H1 (cell line): ENCODE data around the gene TNFRSF6B. TPM values are rescaled to one million over a fixed set of nuclear protein-coding genes. Genes with fewer than 3 reads are reported as not detected.
"Not testable (repeated sequence)": the region's sequence is repeated elsewhere in the genome, so short reads cannot be mapped to it uniquely, and the experiment has no call there.

Experiments
- CTCF ChIA-PET: fragments of 300-600 bp; sonication (Branson Sonifier 250); formaldehyde crosslinking; loops from one replicate; lab custom pipeline; 2021; ENCODE audit not compliant: partially characterized antibody; lab: Charles Lee
- POLR2A ChIA-PET: fragments of 300-600 bp; sonication (Branson Sonifier 250); formaldehyde crosslinking; loops from one replicate; lab custom pipeline; 2021; ENCODE audit warnings: inconsistent platforms; ENCODE audit not compliant: partially characterized antibody; lab: Charles Lee
- DNase-seq, 2 experiments: peaks; one replicate each; pipeline versions ENCODE4 v3.0.0 to v3.0.0-alpha.2; 2010 to 2022; ENCODE audit warnings: low spot score in 2 of 2, low read depth in 1 of 2, mixed read lengths in 1 of 2
- FAIRE-seq: peaks from 2 replicates; lab custom pipeline; 2011; peaks lifted over from hg19 to GRCh38; lab: Jason Lieb, UNC
- H2AFZ ChIP-seq: 2 replicates; pipeline ENCODE4 v1.8.1; 2012; ENCODE audit warnings: low read length, inconsistent platforms
- H2AK5ac ChIP-seq: 2 replicates; pipeline ENCODE4 v1.6.1; 2013; ENCODE audit warnings: low read depth, low read length
- H2BK120ac ChIP-seq: replicated peaks from 2 replicates; pipeline ENCODE3; 2013; ENCODE audit warnings: low read depth, low read length, inconsistent platforms
- H2BK12ac ChIP-seq: 2 replicates; pipeline ENCODE4 v1.6.1; 2013; ENCODE audit warnings: low read depth, low read length
- H2BK15ac ChIP-seq: 2 replicates; pipeline ENCODE4 v1.6.1; 2013; ENCODE audit warnings: low read length
- H2BK20ac ChIP-seq: 2 replicates; pipeline ENCODE4 v1.6.1; 2013; ENCODE audit warnings: low read length
- H2BK5ac ChIP-seq: 2 replicates; pipeline ENCODE4 v1.6.1; 2013; ENCODE audit warnings: low read depth, low read length
- H3K14ac ChIP-seq: 2 replicates; pipeline ENCODE4 v1.6.1; 2013; ENCODE audit warnings: inconsistent platforms; ENCODE audit not compliant: insufficient read length
- H3K18ac ChIP-seq: 2 replicates; pipeline ENCODE4 v1.6.1; 2013; ENCODE audit warnings: low read length; ENCODE audit errors: extremely low read depth
- H3K23ac ChIP-seq: 2 replicates; pipeline ENCODE4 v1.6.1; 2013; ENCODE audit warnings: inconsistent platforms; ENCODE audit not compliant: insufficient read length
- H3K23me2 ChIP-seq: 2 replicates; pipeline ENCODE4 v1.6.1; 2013; ENCODE audit warnings: low read depth, low read length
- H3K27ac ChIP-seq: 2 replicates; pipeline ENCODE4 v1.6.1; 2011; ENCODE audit warnings: low read depth, low read length, inconsistent platforms
- H3K27me3 ChIP-seq, 4 experiments: replicated peaks in 1 of 4; 1 replicate in 1 of 4; 2 replicates in 3 of 4; pipeline versions ENCODE4 v1.6.1 to v1.8.1; 2011 to 2013; ENCODE audit warnings: low read length in 3 of 4, mild to moderate bottlenecking in 3 of 4, inconsistent platforms in 2 of 4, mixed read lengths in 2 of 4, moderate library complexity in 1 of 4; ENCODE audit not compliant: control insufficient read depth in 3 of 4, insufficient read depth in 3 of 4; ENCODE audit errors: extremely low read depth in 1 of 4
- H3K36me3 ChIP-seq, 4 experiments: 2 replicates each; pipeline versions ENCODE4 v1.6.1 to v1.8.1; 2011 to 2013; ENCODE audit warnings: mild to moderate bottlenecking in 4 of 4, low read length in 3 of 4, moderate library complexity in 2 of 4, control low read depth in 1 of 4, inconsistent platforms in 1 of 4; ENCODE audit not compliant: insufficient read depth in 4 of 4, control insufficient read depth in 2 of 4
- H3K4ac ChIP-seq: replicated peaks from 2 replicates; pipeline ENCODE3; 2013; ENCODE audit warnings: low read length, low read depth, mixed read lengths, inconsistent platforms; ENCODE audit not compliant: insufficient read length
- H3K4me1 ChIP-seq, 4 experiments: replicated peaks in 1 of 4; 1 replicate in 1 of 4; 2 replicates in 3 of 4; pipeline versions ENCODE4 v1.6.1 to v1.8.1; 2011 to 2013; ENCODE audit warnings: low read length in 3 of 4, inconsistent platforms in 2 of 4, mixed read lengths in 1 of 4; ENCODE audit not compliant: insufficient read depth in 4 of 4, control insufficient read depth in 3 of 4
- H3K4me2 ChIP-seq, 2 experiments: 2 replicates each; pipeline versions ENCODE4 v1.6.1 to v1.8.1; 2011 to 2013; ENCODE audit warnings: low read depth in 2 of 2, low read length in 2 of 2, control low read depth in 1 of 2, inconsistent platforms in 1 of 2, mild to moderate bottlenecking in 1 of 2; ENCODE audit not compliant: insufficient read depth in 1 of 2
- H3K4me3 ChIP-seq, 4 experiments: fragments of 200-600, 300-600 bp in 1 of 4; sonication (generic), shearing (Covaris generic), sonication (Bioruptor Twin) in 1 of 4; 2 replicates each; pipeline versions ENCODE4 v1.5.1 to v1.8.1; 2011 to 2016; ENCODE audit warnings: low read length in 4 of 4, low read depth in 3 of 4, control low read depth in 2 of 4, inconsistent platforms in 2 of 4, mild to moderate bottlenecking in 2 of 4, mixed read lengths in 1 of 4, moderate library complexity in 1 of 4; ENCODE audit not compliant: insufficient read depth in 2 of 4; ENCODE audit errors: extremely low read depth in 1 of 4
- H3K56ac ChIP-seq: replicated peaks from 2 replicates; pipeline ENCODE3; 2013; ENCODE audit warnings: low read depth, mild to moderate bottlenecking, mixed read lengths, low read length, inconsistent platforms; ENCODE audit not compliant: insufficient read length
- H3K79me1 ChIP-seq: 2 replicates; pipeline ENCODE4 v1.6.1; 2013; ENCODE audit warnings: low read depth, low read length, control low read depth
- H3K79me2 ChIP-seq, 2 experiments: 2 replicates each; pipeline versions ENCODE4 v1.6.1 to v1.8.1; 2012 to 2013; ENCODE audit warnings: low read length in 2 of 2, mild to moderate bottlenecking in 2 of 2, inconsistent platforms in 1 of 2; ENCODE audit not compliant: insufficient read depth in 2 of 2, control insufficient read depth in 1 of 2
- H3K9ac ChIP-seq, 4 experiments: replicated peaks in 1 of 4; 1 replicate in 1 of 4; 2 replicates in 3 of 4; pipeline versions ENCODE4 v1.6.1 to v1.8.1; 2011 to 2013; ENCODE audit warnings: low read depth in 3 of 4, low read length in 3 of 4, control low read depth in 2 of 4, mild to moderate bottlenecking in 2 of 4, moderate library complexity in 2 of 4, inconsistent platforms in 1 of 4; ENCODE audit errors: extremely low read depth in 1 of 4
- H3K9me3 ChIP-seq, 2 experiments: 2 replicates each; pipeline versions ENCODE4 v1.6.1 to v1.8.1; 2012 to 2013; ENCODE audit warnings: mild to moderate bottlenecking in 2 of 2, moderate library complexity in 2 of 2, control low read depth in 1 of 2, inconsistent platforms in 1 of 2, low read depth in 1 of 2, low read length in 1 of 2, mixed read lengths in 1 of 2; ENCODE audit not compliant: insufficient read depth in 2 of 2
- H4K20me1 ChIP-seq, 2 experiments: replicated peaks in 1 of 2; 2 replicates each; pipeline versions ENCODE3 to v1.8.1; 2011 to 2013; ENCODE audit warnings: inconsistent platforms in 2 of 2, low read length in 2 of 2, mild to moderate bottlenecking in 1 of 2; ENCODE audit not compliant: insufficient read depth in 2 of 2, control insufficient read depth in 1 of 2
- H4K5ac ChIP-seq: 2 replicates; pipeline ENCODE4 v1.6.1; 2013; ENCODE audit warnings: low read length, low read depth, mixed read lengths, inconsistent platforms; ENCODE audit not compliant: insufficient read length
- H4K8ac ChIP-seq: 2 replicates; pipeline ENCODE4 v1.8.0; 2013; ENCODE audit warnings: mild to moderate bottlenecking, moderate library complexity, low read length, inconsistent platforms; ENCODE audit not compliant: insufficient read depth; ENCODE audit errors: extremely low read depth
- H4K91ac ChIP-seq: replicated peaks from 2 replicates; pipeline ENCODE3; 2013; ENCODE audit warnings: low read length, mixed read lengths, inconsistent platforms; ENCODE audit not compliant: insufficient read length
- WGBS, 2 experiments: shearing (Covaris generic) in 1 of 2; methylation state at CpG; one replicate each; pipeline versions ENCODE4 v1.1.6 to v1.1.7; 2013 to 2015; ENCODE audit warnings: low lambda C conversion rate in 2 of 2, mixed read lengths in 2 of 2, inconsistent platforms in 1 of 2, low coverage in 1 of 2, missing lambda C conversion rate in 1 of 2; ENCODE audit not compliant: insufficient replicate concordance in 2 of 2, insufficient coverage in 1 of 2, insufficient read length in 1 of 2; ENCODE audit errors: extremely low coverage in 1 of 2, missing lambda C conversion rate in 1 of 2; 5-methylcytosine and 5-hydroxymethylcytosine counted together
- polyA plus RNA-seq, 7 experiments: library from polyadenylated mRNA; depleted of rRNA in 3 of 7; stranded (reverse) in 5 of 7; unstranded in 2 of 7; fragments of >200 nt in 5 of 7; fragments of 200-250 nt in 2 of 7; gene quantifications; 1 replicate in 5 of 7; 2 replicates in 1 of 7; 4 replicates in 1 of 7; pipeline versions ENCODE4 v1.2.1 to v1.2.3, GENCODE V29; 2011 to 2013; ENCODE audit warnings: missing spikeins in 2 of 7, mixed read lengths in 2 of 7
- total RNA-seq: library from RNA; stranded (reverse); fragmentation: NEBNext Ultra II Directional; extraction: Animal tissue kit (Norgen Biotek cat#: 25700); gene quantifications from 2 replicates; pipeline ENCODE4 v1.2.1, GENCODE V29; 2021

The TNFRSF6B gene
- total and polyA plus RNA-seq, 2 of the 8 experiments (the other 6 are each of a cell fraction or from before 2014, with no cell fraction given), result 3.1 TPM; not detected in 1

DNA sequence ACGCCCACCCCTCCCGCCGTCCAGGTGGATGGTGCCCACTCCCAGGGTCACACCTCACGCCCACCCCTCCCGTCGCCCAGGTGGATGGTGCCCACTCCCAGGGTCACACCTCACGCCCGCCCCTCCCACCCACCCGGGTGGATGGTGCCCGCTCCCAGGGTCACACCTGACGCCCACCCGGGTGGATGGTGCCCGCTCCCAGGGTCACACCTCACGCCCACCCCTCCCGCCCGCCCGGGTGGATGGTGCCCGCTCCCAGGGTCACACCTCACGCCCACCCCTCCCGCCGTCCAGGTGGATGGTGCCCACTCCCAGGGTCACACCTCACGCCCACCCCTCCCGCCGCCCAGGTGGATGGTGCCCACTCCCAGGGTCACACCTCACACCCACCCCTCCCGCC is 46.0 kb upstream of the TNFRSF6B start:
- H4K91ac ChIP-seq, H2BK15ac ChIP-seq, H2AK5ac ChIP-seq, H2BK5ac ChIP-seq, H4K8ac ChIP-seq, H3K18ac ChIP-seq, H3K9me3 ChIP-seq, H3K27me3 ChIP-seq, H3K56ac ChIP-seq, FAIRE-seq, H2AFZ ChIP-seq, H3K4me2 ChIP-seq, H3K4ac ChIP-seq, H3K79me2 ChIP-seq, H4K5ac ChIP-seq, DNase-seq, H3K23ac ChIP-seq, H2BK20ac ChIP-seq, H3K14ac ChIP-seq, H2BK12ac ChIP-seq, H3K79me1 ChIP-seq, H3K4me3 ChIP-seq, H2BK120ac ChIP-seq, H3K36me3 ChIP-seq, H3K9ac ChIP-seq, H3K27ac ChIP-seq: not testable (repeated sequence)
- Histone ChIP-seq H4K20me1 (peaks cover 10 to 11% of the 10 kb centered on the region in 2 experiments), H3K4me1 (peaks cover 0 to 15% (median 12%) of the 10 kb centered on the region in 4 experiments; a peak in 6 of 7 replicates), H3K23me2 (peaks cover 13% of the 10 kb centered on the region)
- CTCF ChIA-PET, result interaction anchor here (0.7 kb wide), 1 partner anchor 9 kb away, joined by 3 read pairs; no protein-coding TSS in a partner anchor
- no CpG with 5 or more reads among the region's 25 CpGs for WGBS, 2 experiments
- POLR2A ChIA-PET, result interaction anchor here (0.6 kb wide), 1 partner anchor 33 kb away, joined by 3 read pairs; no protein-coding TSS in a partner anchor
